ENCODE measurements around the gene METAP1D.
"Not testable (repeated sequence)": the region's sequence is repeated elsewhere in the genome, so short reads cannot be mapped to it uniquely, and the experiment has no call there.

METAP1D gene

DNA sequence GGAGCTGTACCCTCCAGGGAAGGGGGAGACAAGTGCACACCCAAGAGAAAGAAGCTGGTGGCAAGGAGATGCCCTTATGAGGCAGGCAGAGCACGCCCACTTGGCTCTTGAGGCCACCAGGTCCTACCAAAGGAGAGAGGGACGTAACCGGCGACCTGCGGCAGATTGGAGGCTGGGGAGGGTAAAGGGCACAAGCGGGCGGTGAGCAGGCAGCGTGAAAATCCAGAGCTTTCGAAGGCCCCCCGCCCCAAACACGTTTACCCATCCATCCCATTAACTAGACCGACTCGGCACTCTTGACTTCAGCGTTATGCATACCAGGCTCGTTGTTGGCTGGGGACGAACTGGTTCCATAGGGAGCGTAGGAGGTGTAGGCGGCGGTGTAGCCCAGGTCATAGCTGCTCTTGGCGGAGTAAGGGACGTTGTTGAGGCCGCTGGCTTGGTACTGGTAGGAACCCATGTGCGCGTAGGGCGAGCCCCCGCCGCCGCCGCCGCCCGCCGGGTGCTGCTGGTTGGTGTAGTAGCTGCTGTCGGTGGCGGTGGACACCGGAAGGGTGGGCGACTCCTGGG, 102.2 kb downstream of the METAP1D start:
- DNase-seq (ENCODE audit: low read depth in 1 of 2, low spot score in 1 of 2): no peak

DNA sequence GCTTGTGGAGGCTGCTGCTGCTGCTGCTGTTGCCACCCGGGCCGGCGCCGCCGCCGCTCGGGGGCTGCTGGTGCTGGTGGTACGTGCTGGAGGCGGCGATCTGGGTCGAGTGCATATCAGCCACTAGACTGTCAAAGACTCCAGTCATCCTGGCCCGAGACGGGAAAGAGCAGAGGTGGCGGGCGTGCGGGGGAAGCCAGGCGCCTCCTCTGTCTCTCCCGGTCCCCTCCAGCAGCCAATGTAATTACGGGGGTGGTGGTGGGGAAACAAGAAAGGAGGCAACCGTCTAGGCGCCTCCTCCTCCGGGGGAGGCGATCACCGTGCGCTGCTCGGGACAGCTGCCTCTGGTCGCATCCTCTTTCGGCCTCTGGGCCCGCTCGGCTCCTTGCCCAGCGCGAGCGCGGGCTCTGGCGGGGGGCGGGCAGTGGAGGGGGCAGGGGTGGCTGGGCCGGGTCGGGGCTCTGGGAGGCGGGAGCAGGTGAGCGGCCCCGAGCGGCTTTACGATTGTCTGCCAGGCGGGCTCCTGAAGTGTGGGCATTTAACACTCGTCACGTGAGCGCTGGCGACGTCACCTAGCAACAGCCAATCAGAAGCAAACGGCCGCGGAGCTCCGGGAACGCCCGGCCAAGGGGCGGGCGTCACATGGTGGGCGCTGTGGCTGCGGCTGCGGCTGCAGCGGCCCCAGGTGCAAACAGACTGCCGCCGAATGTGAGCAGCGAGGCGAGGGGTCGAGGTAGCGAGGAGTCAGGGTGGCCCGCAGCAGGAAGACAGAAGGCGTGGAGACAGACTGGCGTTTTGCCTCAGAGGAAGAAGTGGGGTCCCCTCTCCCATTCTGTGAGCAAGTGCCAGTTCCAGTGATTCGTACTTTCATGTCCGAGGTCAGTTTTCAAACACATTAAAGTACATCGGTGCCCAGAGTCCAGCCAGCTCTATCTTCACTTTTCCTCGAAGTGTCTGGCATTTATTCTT, 102.9 kb downstream of the METAP1D start, which contains the start of gene DLX2:
TSS of gene DLX2 (minus strand) at position 510 of the 969 bp plus-strand sequence. CDS start at position 148, 362 bp downstream.
- peak in 1 of 2 donors; percentile 49 for DNase-seq (ENCODE audit: low read depth in 1 of 2, low spot score in 1 of 2)

DNA sequence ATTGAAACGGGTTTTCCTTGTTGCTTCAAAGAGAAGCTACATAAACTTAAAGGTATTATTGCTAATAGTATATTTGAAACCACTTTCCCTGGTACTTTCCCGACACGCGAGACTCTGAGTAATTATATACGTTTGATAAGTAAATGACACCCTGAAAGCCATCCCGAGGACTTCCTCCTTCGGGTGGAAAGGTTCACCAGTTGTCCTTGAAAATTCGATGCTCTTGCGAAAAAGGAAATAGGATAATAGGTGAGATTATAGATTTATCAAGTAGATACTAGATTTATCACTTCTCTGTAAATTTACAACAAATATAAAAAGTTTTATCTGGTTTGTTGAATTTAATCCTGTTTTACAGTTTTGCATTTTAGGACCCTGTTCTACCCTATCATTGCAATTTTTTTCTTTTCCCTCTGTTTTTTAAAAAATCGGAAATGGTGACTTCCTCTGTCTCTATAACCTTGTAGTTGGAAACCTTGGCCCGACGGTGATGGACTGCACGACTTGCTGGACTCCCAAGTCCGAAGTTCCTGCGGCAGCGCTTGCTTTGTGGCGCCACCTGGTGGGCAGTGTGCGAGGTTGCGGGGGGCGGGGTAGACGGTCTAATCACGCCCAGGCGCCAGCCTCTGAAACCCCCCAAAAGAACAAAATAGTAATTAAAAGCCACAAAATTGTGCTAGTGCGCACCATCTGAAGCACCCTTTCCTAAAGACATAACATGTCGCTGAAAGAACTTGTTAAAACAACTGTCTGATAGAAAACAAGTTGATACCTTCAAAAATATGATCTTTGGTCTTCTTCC, 103.9 kb downstream of the METAP1D start:
- peak in 1 of 2 donors; percentile 59 for DNase-seq (ENCODE audit: low read depth in 1 of 2, low spot score in 1 of 2)

DNA sequence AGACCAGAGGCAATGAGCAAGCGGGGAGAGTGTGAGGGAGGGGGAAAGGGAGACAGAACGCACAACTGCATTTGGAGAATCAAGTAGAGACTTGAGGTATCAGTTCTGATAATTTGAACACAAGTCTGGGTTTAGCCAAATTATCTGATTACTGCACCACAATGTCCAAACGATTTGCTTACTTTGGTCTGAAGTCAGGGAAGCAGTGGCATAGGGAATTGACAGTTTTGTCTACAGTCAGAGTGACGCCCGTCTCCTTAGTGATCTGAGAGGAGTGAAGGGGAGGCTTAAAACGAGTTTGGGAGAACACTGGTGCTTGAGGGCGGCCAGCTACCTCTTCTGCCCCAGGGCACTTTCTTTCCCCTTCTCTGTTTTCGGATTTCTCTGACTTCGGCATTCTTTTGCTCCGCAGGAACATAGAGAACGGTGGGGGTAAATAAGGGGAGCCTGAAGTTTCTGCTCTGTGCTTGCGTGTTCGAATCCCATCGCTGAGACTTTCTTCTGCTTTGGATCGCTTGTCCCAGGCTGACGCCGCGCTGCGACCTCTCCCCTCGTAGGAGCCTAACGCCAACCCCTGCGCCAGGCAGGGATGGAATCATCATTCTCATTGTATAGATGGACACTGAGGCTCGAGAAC, 105.8 kb downstream of the METAP1D start:
- DNase-seq (ENCODE audit: low read depth in 1 of 2, low spot score in 1 of 2): no peak

DNA sequence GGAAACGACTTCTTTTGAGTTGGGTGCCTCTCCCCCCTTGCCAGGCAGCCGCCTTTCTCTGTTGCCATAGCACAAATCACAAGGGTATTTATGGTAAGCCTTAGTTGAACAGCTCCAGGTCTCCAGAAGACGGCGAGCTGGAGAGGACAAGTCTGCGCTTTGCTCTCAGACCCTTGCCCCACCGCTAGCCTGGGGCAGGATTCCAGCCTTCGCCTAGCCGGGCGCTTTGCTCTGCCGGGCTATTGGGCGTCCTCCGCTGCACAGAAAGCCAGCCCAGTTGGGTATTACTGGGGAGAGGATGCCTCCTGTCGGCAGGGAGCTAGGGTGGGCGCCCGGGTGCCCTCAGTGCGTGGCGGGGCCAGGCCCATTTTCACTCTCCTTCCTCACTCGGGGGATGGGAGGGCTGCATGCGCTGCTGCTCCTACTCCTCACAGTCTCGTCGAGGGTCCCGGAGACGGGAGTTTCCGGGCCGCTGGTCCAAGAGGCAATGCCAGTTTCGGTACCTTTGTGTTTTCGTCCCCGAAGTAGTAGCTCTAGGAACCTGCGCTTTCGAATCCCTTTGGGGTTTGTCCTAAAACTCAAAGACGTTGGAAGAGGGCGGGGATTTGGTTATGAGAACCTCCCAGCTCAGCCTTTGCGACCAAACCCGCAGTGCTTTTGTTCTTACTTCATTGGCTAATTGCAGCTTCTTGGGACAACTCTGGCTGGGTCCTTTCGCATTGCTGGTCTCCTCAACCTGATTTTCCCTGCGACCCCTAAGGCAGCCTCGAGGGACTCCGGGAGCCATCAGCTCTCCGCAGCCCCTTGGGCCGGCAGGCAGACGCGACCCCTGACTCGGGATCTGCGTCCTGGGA, 106.6 kb downstream of the METAP1D start:
- no peak for DNase-seq (ENCODE audit: low read depth in 1 of 2, low spot score in 1 of 2)

DNA sequence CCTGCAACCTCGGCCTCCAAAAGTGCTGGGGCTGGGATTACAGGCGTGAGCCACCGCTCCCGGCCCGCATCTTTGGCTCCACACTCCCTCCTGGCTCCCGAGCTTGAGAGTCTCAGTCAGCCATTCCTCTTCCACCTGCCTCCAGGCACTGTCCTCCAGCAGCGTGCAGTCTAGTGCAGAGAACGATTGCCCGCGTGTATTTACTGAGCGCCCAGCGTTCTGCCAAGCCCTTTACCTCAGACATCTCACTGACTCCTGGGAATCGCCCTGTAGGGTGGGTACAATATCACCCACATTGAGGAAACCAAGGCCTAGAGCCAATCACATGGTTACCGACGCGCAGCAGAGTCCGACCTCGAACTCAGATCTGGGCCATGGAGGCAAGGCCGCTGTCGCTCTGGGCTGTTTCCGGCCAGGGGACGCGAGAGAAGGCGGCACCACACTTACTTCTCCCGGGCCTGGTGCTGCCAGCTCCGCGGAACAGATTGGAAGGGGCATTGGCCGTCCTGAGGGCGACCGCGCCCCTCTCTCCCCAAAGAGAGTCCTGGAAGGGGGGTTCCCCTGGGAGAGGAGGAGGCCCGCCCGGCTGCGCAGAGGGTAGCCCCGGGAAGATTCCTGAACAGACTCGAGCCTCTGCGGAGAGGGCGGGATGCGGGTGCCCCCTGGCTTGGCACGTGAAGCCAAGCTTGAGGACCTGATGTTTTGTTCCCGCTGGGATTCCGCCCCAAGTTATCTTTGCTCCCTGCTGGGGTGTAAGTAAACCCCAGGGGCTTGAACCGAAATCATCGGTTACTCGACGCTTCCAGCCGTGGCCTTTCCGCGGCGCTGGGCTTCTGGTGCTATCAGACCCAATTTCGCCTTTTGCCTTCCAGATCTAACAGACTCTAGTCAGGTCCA, 108.2 kb downstream of the METAP1D start:
- DNase-seq (ENCODE audit: low read depth in 1 of 2, low spot score in 1 of 2): no peak

DNA sequence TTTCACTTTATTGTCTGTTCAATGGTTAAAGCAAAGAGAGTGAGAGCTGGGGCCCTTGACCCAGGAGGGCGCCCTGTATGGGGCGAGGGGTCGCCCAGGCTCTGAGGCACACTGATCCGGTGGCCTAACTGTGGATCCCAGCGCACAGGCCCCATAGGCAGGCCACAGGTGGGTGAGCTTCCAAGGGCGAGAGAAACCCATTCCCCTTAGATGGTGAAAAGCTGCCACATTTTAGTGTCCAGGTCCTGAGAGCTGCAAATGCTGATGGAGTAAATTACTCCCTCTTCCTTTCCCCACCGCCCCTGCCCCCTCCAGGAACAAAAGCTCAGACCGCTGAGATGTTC, 108.8 kb downstream of the METAP1D start:
- no peak for DNase-seq (ENCODE audit: low read depth in 1 of 2, low spot score in 1 of 2)

DNA sequence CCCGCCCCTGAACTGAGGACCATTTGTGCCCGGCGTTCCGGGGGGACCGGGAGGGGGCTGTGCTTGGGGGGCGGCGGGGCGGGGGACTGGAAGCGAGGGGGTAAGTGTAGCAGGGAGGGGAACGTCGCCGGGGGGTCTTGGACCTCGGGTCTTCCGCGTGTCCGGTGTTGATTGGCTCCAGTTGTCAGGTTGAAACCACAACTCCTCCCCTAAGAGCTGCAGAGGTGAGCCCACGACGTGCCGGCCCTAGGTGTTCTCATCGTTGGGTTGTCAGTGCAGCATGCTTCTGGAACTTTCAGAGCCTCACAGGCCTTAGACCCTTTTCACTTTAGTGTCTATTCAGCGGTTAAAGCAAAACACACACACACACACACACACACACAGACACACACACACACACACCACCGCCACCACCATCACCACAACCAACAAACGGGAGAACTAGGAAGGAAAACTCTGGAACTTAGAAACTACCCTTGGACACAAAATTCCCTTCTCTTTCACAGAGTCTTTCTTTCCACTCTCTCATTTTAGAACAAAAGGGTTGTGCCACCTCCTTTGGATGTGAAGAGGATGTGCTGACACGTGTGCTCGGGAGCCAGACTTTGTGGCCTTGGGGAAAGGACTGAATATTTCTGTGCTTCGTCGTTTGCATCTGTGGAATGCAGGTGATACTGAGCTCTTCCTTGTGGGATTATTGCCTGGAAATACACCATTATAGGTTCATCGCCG, 109.7 kb downstream of the METAP1D start:
- no peak for DNase-seq (ENCODE audit: low read depth in 1 of 2, low spot score in 1 of 2)

DNA sequence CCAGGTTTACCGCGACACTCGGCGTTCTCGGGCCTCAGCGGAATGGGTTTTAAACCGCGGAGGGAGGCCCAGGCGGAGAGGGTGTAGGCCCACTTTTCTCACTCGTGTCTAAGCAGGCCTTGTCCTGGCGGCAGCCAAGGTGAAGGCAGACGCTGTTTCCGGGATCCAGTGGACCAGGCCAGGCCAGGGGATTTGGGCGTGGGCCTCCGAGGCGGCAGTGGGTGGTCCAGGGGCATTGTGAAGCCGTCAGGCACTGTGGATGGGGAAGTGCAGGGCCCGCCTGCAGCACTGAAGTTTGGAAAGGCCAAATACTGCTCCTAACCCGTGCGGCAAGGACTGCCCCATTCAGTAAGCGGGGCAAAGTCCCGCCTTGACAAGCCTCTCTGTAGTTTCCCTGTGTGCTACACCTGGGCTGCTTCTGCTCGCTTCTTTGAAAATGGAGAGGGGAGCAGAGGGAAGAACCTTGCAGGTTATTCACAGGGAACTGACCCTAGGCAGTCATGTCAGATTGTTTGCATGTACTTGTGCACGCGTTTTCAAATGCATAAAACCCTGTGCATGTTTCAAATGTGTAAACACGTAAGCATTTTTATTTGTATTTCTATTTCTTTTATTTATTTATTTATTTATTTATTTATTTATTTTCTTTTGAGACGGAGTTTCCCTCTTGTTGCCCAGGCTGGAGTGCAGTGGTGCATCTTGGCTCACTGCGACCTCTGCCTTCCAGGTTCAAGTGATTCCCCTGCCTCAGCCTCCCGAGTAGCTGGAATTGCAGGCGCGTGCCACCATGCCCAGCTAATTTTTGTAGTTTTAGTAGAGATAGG, 110.4 kb downstream of the METAP1D start:
- no peak for DNase-seq (ENCODE audit: low read depth in 1 of 2, low spot score in 1 of 2)

DNA sequence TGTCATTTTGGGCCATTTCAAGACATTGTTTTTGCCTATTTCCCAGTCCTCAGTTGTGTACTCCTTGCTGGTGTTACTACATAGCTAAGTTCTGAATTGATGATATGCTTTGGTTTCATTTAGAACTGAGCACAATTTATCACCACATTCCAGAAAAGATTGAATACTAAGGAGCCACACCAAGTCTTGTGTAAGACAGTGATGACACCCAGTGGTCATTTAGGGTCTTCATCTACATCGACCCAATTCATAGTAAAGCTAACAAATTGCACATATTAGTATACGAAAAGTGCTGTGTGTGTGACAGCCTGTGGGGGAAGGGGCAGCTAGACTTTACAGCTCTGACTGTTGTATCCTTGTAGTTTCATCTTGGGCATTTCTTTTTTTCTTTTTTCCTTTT, 113.9 kb downstream of the METAP1D start:
- no peak for DNase-seq (ENCODE audit: low read depth in 1 of 2, low spot score in 1 of 2)

DNA sequence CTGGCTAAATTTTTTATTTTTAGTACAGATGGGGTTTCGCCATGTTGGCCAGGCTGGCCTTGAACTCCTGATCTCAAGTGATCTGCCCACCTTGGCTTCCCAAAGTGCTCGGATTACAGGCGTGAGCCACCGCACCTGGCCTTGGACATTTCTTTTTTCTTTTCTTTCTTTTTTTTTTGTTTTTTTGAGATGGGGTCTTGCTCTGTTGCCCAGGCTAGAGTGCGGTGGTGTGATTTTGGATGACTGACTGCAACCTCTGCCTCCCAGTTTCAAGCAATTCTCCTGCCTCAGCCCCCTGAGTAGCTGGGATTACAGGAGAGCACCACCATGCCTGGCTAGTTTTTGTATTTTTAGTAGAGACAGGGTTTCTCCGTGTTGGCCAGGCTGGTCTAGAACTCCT, 114.4 kb downstream of the METAP1D start:
- DNase-seq (ENCODE audit: low read depth in 1 of 2, low spot score in 1 of 2): not testable (repeated sequence)

DNA sequence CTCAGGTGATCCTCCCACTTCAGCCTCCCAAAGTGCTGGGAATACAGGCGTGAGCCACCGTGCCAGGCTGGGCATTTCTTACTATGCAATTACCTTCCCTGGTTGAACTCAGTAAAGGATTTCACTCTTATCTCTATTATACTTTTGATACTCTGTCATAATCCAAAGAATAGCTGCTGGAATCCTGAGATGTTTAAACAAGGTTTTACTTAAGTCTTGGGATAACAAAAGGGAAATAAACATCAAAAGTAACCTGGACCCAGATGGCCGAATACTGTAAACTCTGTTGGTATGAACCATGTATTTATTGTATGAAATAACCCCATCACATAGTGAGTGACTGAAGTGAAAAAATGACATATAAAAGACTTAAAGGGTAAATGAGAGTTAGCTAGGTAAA, 114.8 kb downstream of the METAP1D start:
- DNase-seq (ENCODE audit: low read depth in 1 of 2, low spot score in 1 of 2): no peak

DNA sequence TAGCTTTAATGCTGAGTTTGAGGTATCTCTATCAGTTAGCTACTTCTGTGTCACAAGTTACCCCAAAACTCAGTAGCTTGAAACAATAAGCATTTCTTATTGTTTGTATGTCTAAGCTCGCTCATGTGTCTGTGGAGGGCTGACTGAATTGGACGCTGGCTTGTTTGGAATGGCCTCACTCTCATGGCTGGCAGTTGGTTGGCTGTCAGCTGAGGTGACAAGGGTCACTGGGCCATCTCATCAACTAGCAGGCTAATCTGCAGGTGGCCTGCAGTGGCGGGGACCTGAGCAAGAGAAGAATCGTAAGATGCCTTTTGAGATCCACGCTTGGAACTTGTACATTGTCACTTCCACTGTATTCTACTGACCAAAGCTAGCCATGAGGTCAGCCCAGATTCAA, 116.4 kb downstream of the METAP1D start:
- no peak for DNase-seq (ENCODE audit: low read depth in 1 of 2, low spot score in 1 of 2)

DNA sequence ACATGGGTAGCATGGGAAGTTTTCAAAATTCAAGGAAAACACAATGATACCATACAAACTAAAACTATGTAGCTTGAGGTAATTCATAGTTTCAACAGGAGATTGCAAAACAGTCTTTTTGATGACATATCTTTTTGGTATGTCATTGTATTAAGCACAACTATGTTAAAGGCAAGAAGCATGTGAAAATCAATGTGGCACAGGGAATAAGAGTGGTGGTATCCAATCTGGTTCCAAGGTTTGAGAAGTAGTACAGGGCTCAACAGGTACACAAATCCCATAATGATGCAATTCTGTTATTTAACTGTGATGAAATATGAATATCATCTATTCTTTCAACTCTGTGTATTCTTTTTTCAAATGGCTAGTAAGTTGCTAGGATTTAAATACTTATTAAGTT, 119.3 kb downstream of the METAP1D start:
- DNase-seq (ENCODE audit: low read depth in 1 of 2, low spot score in 1 of 2): no peak

DNA sequence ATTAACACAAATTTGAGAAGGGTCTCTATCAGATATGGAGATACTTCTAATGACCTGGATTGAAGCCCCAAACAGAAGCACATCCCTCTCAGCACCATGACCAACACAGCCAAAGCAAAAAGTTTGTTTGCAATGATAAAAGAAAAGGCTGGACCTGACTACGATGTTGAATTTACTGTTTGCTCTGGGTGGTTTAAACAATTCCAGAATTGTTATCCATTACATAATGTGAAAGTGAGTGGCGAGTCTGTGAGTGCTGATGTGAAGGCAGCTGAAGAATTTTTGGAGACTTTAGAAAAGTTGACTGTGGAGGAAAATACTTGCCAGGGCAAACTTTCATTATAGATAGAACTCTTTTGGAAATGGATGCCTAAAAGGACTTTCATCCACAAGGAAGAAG, 120.4 kb downstream of the METAP1D start:
- DNase-seq (ENCODE audit: low read depth in 1 of 2, low spot score in 1 of 2): no peak

DNA sequence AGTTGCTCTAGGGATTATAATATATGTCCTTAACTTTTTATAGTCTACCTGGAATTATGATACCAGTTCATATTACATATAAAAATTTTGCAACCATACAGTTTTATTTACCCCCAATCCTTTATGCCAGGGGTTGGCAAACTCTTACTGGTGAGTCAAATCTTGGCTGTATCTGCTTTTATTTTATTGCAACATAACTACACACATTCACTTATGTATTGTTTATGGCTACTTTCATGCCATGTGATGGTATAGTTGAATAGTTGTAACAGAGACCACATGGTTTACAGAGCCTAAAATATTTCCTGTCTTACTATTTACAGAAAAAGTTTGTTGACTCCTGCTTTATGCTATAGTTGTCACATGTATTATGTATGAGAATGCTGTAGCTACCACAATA, 128.7 kb downstream of the METAP1D start:
- no peak for DNase-seq (ENCODE audit: low read depth in 1 of 2, low spot score in 1 of 2)

DNA sequence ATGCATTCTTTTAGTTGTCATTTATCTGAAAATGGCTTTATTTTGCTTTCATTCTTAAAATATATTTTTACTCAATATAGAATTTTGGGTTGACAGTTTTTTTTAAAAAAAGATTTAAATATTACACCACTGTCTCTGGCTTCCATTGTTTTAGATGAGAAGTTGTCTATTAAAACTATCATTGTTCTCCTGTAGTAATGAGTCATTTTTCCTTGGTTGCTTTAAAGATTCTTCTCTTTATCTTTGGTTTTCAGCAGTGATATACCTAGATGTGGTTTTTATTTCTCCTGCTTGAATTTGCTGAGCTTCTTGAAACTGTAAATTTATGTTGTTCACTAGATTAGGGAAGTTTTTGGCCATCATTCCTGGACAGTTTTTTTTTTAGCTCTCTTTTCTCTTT, 129.7 kb downstream of the METAP1D start:
- no peak for DNase-seq (ENCODE audit: low read depth in 1 of 2, low spot score in 1 of 2)

Data from stimulated activated CD4-positive, alpha-beta T cell treated with anti-CD3 and anti-CD28 coated beads, Interleukin-15, amount 100 ng/mL, for 1 hour (primary cell).